Measurements from ENCODE around the gene SLC24A3. TPM values are rescaled to one million over a fixed set of nuclear protein-coding genes. Genes with fewer than 3 reads are reported as not detected.

Gene SLC24A3
- total and polyA plus RNA-seq, 2 of the 13 experiments (the other 11 are each of a cell fraction or from before 2014, with no cell fraction given): not detected

DNA sequence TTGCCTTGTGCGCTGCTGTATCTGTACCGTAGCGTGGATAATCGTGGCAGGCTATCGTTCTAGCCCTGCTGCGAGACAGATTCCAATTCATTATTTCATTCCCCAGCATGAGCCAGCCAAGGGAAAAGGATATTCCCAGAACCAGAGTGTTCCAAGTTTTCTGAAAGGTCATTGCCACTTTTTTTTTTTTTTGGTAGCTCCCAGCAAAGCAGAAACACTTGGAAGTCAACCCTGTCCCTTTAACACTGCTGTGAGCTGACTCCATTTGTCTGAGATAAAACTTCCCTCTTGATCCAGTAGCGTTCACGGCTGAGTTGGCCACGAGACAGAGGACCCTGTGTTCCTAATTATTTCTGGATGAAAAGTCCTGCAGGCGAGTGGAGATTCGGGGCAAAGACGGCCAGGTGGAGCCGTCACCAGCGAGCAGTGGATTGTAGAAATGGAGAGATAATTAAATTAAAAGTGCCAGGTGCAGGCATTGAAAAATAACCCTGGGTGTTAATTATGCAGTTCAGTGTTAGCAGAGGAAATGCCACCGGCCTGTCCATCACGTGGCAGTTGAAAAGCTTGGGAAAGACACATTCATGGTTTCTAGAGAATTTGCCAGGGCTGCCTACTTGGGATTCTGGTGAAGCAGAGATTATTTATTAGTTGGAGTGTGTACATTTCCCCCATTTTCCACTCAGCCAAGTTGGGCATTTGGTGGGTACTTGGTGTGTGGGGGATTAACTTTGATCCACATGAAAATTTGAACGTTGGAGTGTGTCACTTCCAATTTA, 164.2 kb downstream of the SLC24A3 start:
- no peaks in the 10 kb centered on the region for H3K9me3 ChIP-seq (ENCODE audit: low read length)
- ChIA-PET CTCF (ENCODE audit: low intra/inter-chr PET ratio, low total read pairs) (no interaction called here), POLR2A (no interaction called here)
- no peak for TF ChIP-seq ZNF431 (CRISPR knock-in tag; IDR thresholded peaks at IDR 0.05; ENCODE audit: borderline replicate concordance, low read depth)
- TF ChIP-seq, protein P1, sequence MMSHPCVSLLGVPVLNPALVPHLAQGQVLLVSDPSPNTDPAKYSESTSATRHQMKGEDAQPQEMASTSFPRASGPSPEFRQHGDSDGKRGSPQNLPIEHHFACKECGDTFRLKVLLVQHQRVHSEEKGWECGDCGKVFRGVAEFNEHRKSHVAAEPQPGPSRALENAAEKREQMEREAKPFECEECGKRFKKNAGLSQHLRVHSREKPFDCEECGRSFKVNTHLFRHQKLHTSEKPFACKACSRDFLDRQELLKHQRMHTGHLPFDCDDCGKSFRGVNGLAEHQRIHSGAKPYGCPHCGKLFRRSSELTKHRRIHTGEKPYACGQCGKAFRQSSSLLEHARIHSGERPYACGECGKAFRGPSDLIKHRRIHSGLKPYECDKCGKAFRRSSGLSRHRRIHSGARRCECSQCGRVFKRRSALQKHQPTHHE (CRISPR knock-in tag; IDR thresholded peaks at IDR 0.05; ENCODE audit: borderline replicate concordance): no peak
- TF ChIP-seq, protein P2, sequence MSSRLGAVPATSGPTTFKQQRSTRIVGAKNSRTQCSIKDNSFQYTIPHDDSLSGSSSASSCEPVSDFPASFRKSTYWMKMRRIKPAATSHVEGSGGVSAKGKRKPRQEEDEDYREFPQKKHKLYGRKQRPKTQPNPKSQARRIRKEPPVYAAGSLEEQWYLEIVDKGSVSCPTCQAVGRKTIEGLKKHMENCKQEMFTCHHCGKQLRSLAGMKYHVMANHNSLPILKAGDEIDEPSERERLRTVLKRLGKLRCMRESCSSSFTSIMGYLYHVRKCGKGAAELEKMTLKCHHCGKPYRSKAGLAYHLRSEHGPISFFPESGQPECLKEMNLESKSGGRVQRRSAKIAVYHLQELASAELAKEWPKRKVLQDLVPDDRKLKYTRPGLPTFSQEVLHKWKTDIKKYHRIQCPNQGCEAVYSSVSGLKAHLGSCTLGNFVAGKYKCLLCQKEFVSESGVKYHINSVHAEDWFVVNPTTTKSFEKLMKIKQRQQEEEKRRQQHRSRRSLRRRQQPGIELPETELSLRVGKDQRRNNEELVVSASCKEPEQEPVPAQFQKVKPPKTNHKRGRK (CRISPR knock-in tag; IDR thresholded peaks at IDR 0.05): no peak
- TF ChIP-seq, protein P3, sequence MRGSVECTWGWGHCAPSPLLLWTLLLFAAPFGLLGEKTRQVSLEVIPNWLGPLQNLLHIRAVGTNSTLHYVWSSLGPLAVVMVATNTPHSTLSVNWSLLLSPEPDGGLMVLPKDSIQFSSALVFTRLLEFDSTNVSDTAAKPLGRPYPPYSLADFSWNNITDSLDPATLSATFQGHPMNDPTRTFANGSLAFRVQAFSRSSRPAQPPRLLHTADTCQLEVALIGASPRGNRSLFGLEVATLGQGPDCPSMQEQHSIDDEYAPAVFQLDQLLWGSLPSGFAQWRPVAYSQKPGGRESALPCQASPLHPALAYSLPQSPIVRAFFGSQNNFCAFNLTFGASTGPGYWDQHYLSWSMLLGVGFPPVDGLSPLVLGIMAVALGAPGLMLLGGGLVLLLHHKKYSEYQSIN (CRISPR knock-in tag; IDR thresholded peaks at IDR 0.05; ENCODE audit: borderline replicate concordance): no peak
- TF ChIP-seq ZBTB8A (CRISPR knock-in tag; IDR thresholded peaks at IDR 0.05; ENCODE audit: borderline replicate concordance, low read depth): no peak
- TF ChIP-seq ZNF530 (CRISPR knock-in tag; IDR thresholded peaks at IDR 0.05; ENCODE audit: low read depth): no peak
- H3K9ac ChIP-seq (ENCODE audit: insufficient read depth, low read depth, low read length): no peak overlapping the region
- WGBS (ENCODE audit: low lambda C conversion rate): 19% methylated on average over 17 of the region's 17 CpGs
- no peak for FAIRE-seq
- no peaks in the 10 kb centered on the region for H3K4me1 ChIP-seq (ENCODE audit: insufficient read depth, low read length)
- no peaks in the 10 kb centered on the region for H4K20me1 ChIP-seq (ENCODE audit: insufficient read depth, low read length)
- no peak for DNase-seq (ENCODE audit: low spot score)
- H3K4me3 ChIP-seq (replicated peaks in 1 of 3; ENCODE audit: insufficient read depth in 1 of 3, low read depth in 2 of 3, low read length in 3 of 3): no peak overlapping the region
- H3K27me3 ChIP-seq (ENCODE audit: control insufficient read depth in 1 of 2, insufficient read depth in 2 of 2, low read length in 2 of 2): no peaks in the 10 kb centered on the region; a peak in 1 of 5 replicates
- no peak for ATAC-seq
- intact Hi-C loops (cut with micrococcal nuclease; ENCODE audit: unreplicated experiment) (no loop called here), in situ Hi-C loops (cut with HindIII; ENCODE audit: extremely low pct_ligation_motif_present, low pct_unique_long_range_greater_than_20kb) (no loop called here)
- H3K36me3 ChIP-seq (replicated peaks in 1 of 2; ENCODE audit: control insufficient read depth in 1 of 2, insufficient read depth in 2 of 2, low read length in 2 of 2): no peaks in the 10 kb centered on the region
- H3K79me2 ChIP-seq (ENCODE audit: insufficient read depth, low read length): no peaks in the 10 kb centered on the region
- no peak overlapping the region for H3K27ac ChIP-seq (ENCODE audit: extremely low read length, insufficient read depth, low read length)
- H3K4me2 ChIP-seq (ENCODE audit: low read depth, low read length): no peak overlapping the region
- H2AFZ ChIP-seq (ENCODE audit: low read length): no peak overlapping the region
- no TSS peak for BruUV-seq (replicated peaks)
